ENCODE results near the gene TBX10.

TBX10 gene

DNA sequence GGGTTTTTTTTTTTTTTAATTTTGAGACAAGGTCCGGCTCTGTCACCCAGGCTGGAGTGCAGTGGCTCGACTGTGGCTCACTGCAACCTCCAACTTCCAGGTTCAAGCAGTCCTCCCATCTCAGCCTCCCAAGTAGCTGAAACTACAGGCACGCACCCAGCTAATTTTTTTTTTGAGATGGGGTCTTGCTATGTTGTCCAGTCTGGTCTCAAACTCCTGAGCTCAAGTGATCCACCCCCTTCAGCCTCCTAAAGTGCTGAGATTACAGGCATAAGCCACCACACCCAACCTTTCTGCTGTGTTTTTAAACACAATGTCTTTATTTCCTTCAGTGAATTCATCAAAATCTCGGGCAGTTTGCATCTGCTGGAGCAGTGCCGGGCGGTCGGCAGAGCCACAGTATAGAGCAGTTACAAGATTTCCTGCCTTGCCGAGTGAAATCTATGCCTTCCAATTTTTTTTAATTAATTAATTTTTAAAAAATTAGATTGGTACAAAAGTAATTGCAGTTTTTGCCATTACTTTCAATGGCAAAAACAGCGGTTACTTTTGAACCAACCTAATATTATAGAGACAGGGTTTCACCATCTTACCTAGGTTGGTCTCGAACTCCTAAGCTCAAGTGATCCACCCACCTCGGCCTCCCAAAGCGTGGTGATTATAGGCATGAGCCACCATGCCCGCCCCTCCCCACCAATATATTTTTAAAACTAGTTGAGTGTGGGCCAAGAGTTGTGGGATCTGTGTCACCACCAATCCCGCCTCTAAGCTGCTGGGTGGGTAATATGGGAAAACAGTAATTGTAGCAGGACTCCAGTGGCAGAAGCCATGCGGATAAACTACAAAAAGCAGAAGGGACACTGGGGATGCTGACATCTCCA lies 13.6 kb upstream of the TBX10 start:
- Histone ChIP-seq H3K27me3 (ENCODE audit: insufficient read depth, low read length, poor library complexity) (no peaks in the 10 kb centered on the region), H3K4me2 (ENCODE audit: insufficient read depth, low read length) (no peak overlapping the region), H3K9me3 (ENCODE audit: insufficient read depth, low read length, severe bottlenecking) (peaks cover 14% of the 10 kb centered on the region), H3K36me3 (ENCODE audit: insufficient read depth, low read length) (0 out of 2 replicates have a peak, but pooled peaks cover 3% of the 10 kb centered on the region), H3K27ac (ENCODE audit: low read length) (no peak overlapping the region), H4K20me1 (ENCODE audit: insufficient read depth, low read length) (no peaks in the 10 kb centered on the region), H3K4me3 (ENCODE audit: low read depth in 1 of 2, low read length in 2 of 2) (no peak overlapping the region), H3K9ac (ENCODE audit: low read depth, low read length) (no peak overlapping the region), H3K4me1 (ENCODE audit: insufficient read depth, low read length) (peaks cover 35% of the 10 kb centered on the region), H3K79me2 (ENCODE audit: insufficient read depth, low read length) (no peaks in the 10 kb centered on the region), H2AFZ (ENCODE audit: low read depth, low read length) (no peak overlapping the region)
- no peak for TF ChIP-seq EZH2 (IDR thresholded peaks at IDR 0.05; ENCODE audit: borderline replicate concordance, low read depth, low read length, severe bottlenecking)
- TF ChIP-seq, protein P1, sequence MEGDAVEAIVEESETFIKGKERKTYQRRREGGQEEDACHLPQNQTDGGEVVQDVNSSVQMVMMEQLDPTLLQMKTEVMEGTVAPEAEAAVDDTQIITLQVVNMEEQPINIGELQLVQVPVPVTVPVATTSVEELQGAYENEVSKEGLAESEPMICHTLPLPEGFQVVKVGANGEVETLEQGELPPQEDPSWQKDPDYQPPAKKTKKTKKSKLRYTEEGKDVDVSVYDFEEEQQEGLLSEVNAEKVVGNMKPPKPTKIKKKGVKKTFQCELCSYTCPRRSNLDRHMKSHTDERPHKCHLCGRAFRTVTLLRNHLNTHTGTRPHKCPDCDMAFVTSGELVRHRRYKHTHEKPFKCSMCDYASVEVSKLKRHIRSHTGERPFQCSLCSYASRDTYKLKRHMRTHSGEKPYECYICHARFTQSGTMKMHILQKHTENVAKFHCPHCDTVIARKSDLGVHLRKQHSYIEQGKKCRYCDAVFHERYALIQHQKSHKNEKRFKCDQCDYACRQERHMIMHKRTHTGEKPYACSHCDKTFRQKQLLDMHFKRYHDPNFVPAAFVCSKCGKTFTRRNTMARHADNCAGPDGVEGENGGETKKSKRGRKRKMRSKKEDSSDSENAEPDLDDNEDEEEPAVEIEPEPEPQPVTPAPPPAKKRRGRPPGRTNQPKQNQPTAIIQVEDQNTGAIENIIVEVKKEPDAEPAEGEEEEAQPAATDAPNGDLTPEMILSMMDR (IDR thresholded peaks at IDR 0.05; ENCODE audit: borderline replicate concordance, extremely low read depth, low read length, poor library complexity, severe bottlenecking), result no peak
- ATAC-seq (ENCODE audit: insufficient read depth, low read depth), result no peak
- no peak for DNase-seq

DNA sequence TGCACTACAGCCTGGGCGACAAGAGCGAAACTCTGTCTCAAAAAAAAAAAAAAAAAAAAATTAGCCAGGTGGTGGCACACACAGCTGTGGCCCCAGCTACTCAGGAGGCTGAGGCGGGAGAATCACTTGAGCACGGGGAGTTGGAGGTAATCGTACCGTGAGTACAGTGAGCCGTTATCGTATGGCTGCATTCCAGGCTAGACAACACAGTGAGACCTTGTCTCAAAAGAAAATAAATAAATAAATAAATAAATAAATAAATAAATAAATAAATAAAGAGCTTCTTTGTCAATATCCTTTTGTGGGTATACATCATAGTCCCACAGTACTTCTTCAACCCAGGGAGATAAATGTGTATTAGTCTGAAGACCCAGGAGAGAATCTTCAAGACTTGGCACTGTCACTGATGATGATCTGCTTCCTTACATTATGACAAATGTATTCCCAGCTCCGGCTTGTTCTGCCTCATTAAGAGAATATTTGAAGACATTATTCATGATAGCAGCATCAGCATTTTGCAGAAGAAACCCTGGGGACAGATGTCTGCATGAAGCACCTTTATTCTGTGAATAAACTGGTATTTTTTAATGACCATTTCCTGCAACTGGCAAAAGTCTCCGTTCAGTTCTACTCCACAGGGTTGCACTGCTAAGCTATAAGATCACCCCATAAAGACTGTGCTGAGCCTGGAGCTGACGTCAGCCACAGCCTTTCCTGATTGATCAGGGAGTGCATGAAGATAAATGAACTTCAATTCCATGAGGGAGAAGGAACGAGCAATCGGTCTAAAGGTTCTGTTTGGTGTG lies 12.6 kb upstream of the TBX10 start:
- Histone ChIP-seq H2AFZ (ENCODE audit: low read depth, low read length) (no peak overlapping the region), H3K27me3 (ENCODE audit: insufficient read depth, low read length, poor library complexity) (no peaks in the 10 kb centered on the region), H3K4me2 (ENCODE audit: insufficient read depth, low read length) (no peak overlapping the region), H3K79me2 (ENCODE audit: insufficient read depth, low read length) (no peaks in the 10 kb centered on the region), H4K20me1 (ENCODE audit: insufficient read depth, low read length) (no peaks in the 10 kb centered on the region), H3K27ac (ENCODE audit: low read length) (peak overlapping the region; percentile 47), H3K36me3 (ENCODE audit: insufficient read depth, low read length) (0 out of 2 replicates have a peak, but pooled peaks cover 3% of the 10 kb centered on the region), H3K9ac (ENCODE audit: low read depth, low read length) (no peak overlapping the region), H3K4me1 (ENCODE audit: insufficient read depth, low read length) (peaks cover 42% of the 10 kb centered on the region), H3K4me3 (ENCODE audit: low read depth in 1 of 2, low read length in 2 of 2) (no peak overlapping the region), H3K9me3 (ENCODE audit: insufficient read depth, low read length, severe bottlenecking) (peaks cover 14% of the 10 kb centered on the region)
- TF ChIP-seq, protein P1 (IDR thresholded peaks at IDR 0.05; ENCODE audit: borderline replicate concordance, extremely low read depth, low read length, poor library complexity, severe bottlenecking), result no peak
- no peak for TF ChIP-seq EZH2 (IDR thresholded peaks at IDR 0.05; ENCODE audit: borderline replicate concordance, low read depth, low read length, severe bottlenecking)
- ATAC-seq (ENCODE audit: insufficient read depth, low read depth) (no peak), DNase-seq (peak; percentile 45)

DNA sequence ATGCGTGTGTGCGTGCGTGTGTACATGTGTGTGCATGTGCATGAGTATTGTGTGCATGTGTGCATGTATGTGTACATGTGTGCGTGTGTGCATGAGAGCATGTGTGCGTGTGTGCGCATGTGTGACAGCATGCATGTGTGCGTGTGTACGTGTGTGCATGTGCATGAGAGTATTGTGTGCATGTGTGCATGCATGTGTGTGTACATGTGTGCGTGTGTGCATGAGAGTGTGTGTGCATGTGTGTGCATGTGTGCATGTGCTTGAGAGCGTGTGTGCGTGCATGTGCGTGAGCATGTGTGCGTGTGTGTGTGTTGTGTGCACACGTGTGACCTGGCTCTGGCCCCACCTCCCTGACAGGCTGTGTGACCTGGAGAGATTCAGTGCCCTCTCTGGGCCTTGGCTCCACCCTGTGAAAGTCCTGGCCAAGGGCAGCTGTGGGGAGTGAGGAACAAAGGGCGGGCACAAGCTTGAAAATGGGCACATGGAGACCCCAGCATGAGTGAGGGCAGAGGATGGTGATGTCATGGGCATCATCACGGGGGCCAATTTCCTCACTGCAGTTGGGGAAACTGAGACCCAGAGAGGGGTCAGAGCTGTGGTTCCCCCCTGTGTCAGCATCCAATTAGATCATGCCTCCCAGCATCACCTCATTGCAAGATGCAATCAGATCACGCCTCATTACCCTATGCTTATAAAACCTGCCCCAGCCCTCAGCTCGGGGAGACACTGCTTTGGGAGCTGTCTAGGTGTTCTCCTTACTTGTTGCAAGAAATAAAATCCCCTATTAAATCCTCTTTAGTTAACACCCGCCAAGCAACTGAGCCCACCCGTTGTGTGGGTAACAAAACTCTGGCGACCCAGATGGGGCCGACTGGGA lies 10.3 kb upstream of the TBX10 start:
- peaks cover 42% of the 10 kb centered on the region for H3K4me1 ChIP-seq (ENCODE audit: insufficient read depth, low read length)
- H3K27ac ChIP-seq (ENCODE audit: low read length), result peak overlapping the region; percentile 84
- peak overlapping the region; percentile 68 for H3K9ac ChIP-seq (ENCODE audit: low read depth, low read length)
- peak; percentile 69 for DNase-seq
- no peaks in the 10 kb centered on the region for H3K27me3 ChIP-seq (ENCODE audit: insufficient read depth, low read length, poor library complexity)
- peak overlapping the region; percentile 77 for H2AFZ ChIP-seq (ENCODE audit: low read depth, low read length)
- H4K20me1 ChIP-seq (ENCODE audit: insufficient read depth, low read length), result no peaks in the 10 kb centered on the region
- H3K36me3 ChIP-seq (ENCODE audit: insufficient read depth, low read length), result no peaks in the 10 kb centered on the region
- TF ChIP-seq, protein P1 (IDR thresholded peaks at IDR 0.05; ENCODE audit: borderline replicate concordance, extremely low read depth, low read length, poor library complexity, severe bottlenecking), result no peak
- no peak for TF ChIP-seq EZH2 (IDR thresholded peaks at IDR 0.05; ENCODE audit: borderline replicate concordance, low read depth, low read length, severe bottlenecking)
- no peaks in the 10 kb centered on the region for H3K79me2 ChIP-seq (ENCODE audit: insufficient read depth, low read length)
- peak; percentile 47 for ATAC-seq (ENCODE audit: insufficient read depth, low read depth)
- peak overlapping the region; percentile 67 for H3K4me2 ChIP-seq (ENCODE audit: insufficient read depth, low read length)
- no peaks in the 10 kb centered on the region for H3K9me3 ChIP-seq (ENCODE audit: insufficient read depth, low read length, severe bottlenecking)
- peak overlapping the region; percentile 27 to 57; a peak in 3 of 4 replicates for H3K4me3 ChIP-seq (ENCODE audit: low read depth in 1 of 2, low read length in 2 of 2)

Data from DND-41 (cell line).